HepG2 (cell line): ENCODE measurements around the gene CCSER2.

ENCODE experiments used
- CREB1 ChIP-seq, 2 experiments: fragments of 450-650 bp in 1 of 2; IDR thresholded peaks; 2 replicates each; pipeline ENCODE4 v1.6.1; 2016 to 2017; ENCODE audit warnings: control low read depth in 1 of 2, mild to moderate bottlenecking in 1 of 2, missing compliant biosample characterization in 1 of 2, missing genetic modification characterization in 1 of 2
- HNRNPUL1 ChIP-seq: fragments of 200-400 bp; formaldehyde crosslinking; IDR thresholded peaks from 2 replicates; pipeline ENCODE4 v1.6.1; 2017; ENCODE audit warnings: low read depth, mild to moderate bottlenecking, low read length, moderate library complexity
- TF ChIP-seq, protein P1 (sequence below): sonication (generic); formaldehyde crosslinking; IDR thresholded peaks from 2 replicates; pipeline ENCODE4 v1.5.0; 2020; ENCODE audit warnings: mild to moderate bottlenecking, missing genetic modification reagents, moderate library complexity

DNA sequence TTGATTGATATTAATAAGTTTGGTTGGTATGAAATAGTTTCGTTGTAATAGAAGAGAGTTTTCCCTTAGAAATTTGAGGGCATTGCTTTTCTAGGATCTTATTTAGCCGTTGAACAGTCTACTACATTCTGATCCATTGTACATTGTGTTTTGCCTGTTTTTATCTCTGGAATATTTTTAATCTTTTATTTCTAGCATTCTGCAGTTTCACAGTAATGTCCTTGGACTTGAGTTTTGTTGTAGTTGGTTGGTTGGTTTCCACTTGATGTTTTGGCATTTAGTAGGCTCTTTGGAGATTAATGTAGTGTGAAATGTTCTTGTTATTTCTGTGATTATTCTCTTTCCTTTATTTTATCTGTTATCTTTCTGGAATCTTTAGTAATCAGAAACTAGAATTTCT is 112.4 kb downstream of the CCSER2 start:
- TF ChIP-seq, protein P1, sequence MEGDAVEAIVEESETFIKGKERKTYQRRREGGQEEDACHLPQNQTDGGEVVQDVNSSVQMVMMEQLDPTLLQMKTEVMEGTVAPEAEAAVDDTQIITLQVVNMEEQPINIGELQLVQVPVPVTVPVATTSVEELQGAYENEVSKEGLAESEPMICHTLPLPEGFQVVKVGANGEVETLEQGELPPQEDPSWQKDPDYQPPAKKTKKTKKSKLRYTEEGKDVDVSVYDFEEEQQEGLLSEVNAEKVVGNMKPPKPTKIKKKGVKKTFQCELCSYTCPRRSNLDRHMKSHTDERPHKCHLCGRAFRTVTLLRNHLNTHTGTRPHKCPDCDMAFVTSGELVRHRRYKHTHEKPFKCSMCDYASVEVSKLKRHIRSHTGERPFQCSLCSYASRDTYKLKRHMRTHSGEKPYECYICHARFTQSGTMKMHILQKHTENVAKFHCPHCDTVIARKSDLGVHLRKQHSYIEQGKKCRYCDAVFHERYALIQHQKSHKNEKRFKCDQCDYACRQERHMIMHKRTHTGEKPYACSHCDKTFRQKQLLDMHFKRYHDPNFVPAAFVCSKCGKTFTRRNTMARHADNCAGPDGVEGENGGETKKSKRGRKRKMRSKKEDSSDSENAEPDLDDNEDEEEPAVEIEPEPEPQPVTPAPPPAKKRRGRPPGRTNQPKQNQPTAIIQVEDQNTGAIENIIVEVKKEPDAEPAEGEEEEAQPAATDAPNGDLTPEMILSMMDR, result no peak
- TF ChIP-seq HNRNPUL1, result no peak
- no peak for TF ChIP-seq CREB1 (IDR thresholded peaks at IDR 0.05)
- TF ChIP-seq CREB1 (CRISPR knock-in tag; IDR thresholded peaks at IDR 0.05), result no peak
